ENCODE data around the gene ERN1.
A peak's percentile ranks its signal among the peaks of the same experiment; 100 is the strongest.

Gene ERN1

DNA sequence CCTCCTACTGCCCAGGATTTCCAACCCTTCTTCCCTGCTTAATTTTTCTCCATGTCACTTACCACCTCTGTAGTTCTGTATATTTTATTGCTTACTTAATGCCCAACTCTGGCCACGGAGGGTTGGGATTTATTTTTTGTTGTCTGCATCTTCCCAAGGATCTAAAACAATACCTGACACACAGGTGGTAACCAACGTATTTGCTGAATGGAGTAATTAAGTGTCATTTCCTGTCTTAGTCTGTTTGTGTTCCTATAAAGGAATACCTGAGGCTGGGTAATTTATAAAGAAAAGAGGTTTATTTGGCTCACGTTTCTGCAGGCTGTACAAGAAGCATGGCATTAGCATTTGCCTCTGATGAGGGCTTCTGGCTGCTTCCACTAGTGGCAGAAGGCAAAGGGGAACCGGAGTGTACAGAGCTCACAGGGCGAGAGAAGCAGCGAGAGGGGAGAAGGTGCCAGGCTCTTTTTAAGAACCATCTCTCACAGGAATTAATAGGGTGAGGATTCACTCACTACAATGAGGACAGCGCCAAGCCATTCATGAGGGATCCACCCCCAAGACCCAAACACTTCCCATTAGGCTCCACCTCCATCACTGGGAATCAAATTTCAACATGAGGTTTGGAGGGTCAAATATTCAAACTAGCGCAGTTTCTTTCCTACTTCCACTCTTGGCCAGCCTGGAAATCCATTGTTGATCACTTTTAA, 44.8 kb downstream of the ERN1 start:
- Histone ChIP-seq H3K4me3 (ENCODE audit: insufficient read depth, low read depth, low read length, poor library complexity, severe bottlenecking) (no peak overlapping the region), H3K27ac (ENCODE audit: insufficient read depth, low read length, poor library complexity, severe bottlenecking) (peak overlapping the region; percentile 61), H3K9me3 (ENCODE audit: control insufficient read depth, low read length) (no peaks in the 10 kb centered on the region), H3K36me3 (ENCODE audit: control insufficient read depth, insufficient read depth, low read length) (peaks cover 4% of the 10 kb centered on the region), H3K27me3 (replicated peaks; ENCODE audit: control insufficient read depth, insufficient read depth, low read length, poor library complexity, severe bottlenecking) (no peaks in the 10 kb centered on the region), H3K4me1 (ENCODE audit: control insufficient read depth, insufficient read depth, low read length, poor library complexity, severe bottlenecking) (peaks cover 71% of the 10 kb centered on the region)
- DNase-seq: no peak

DNA sequence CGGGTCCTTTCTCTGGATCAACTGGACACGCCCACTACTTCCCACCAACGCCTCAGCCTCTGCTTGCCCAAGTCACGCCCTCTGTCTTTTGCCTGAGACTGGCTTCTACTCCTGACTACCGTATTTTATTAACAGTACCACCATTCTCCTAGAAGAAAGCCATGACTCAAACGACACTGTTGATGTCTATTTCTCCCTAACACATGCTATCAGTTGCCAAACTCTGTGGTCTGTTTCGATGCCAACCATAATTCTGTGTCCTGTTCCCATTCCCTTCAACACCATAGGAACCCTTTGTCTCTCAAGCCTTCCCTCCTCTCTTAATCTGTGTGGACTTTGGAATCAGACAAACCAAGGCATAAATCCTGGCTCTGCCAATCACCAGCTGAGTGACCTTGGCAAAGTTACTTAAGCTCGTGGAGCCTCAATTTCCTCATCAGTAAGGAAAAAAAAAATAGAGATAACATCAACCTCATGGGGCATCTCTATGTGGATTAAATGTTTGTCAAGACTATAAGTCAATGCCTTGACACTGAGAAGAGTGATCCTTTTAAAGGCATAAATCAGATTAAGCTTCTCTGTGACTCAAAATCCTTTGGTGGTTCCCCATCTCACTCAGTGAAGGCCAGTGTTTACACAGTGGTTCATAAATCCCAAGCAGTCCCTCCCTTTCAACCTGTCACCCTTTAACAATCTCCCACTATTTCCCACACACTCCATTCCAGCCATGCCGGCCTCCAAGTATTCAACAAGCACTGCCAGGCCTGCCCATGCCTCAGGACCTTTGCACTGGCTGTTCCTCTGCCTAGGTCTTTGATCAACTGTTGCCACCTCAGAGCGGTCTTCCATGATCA, 45.6 kb downstream of the ERN1 start:
- H3K27me3 ChIP-seq (replicated peaks; ENCODE audit: control insufficient read depth, insufficient read depth, low read length, poor library complexity, severe bottlenecking): no peaks in the 10 kb centered on the region
- H3K4me3 ChIP-seq (ENCODE audit: insufficient read depth, low read depth, low read length, poor library complexity, severe bottlenecking): no peak overlapping the region
- peaks cover 71% of the 10 kb centered on the region for H3K4me1 ChIP-seq (ENCODE audit: control insufficient read depth, insufficient read depth, low read length, poor library complexity, severe bottlenecking)
- peaks cover 12% of the 10 kb centered on the region for H3K36me3 ChIP-seq (ENCODE audit: control insufficient read depth, insufficient read depth, low read length)
- no peaks in the 10 kb centered on the region for H3K9me3 ChIP-seq (ENCODE audit: control insufficient read depth, low read length)
- peak overlapping the region; percentile 61 for H3K27ac ChIP-seq (ENCODE audit: insufficient read depth, low read length, poor library complexity, severe bottlenecking)
- no peak for DNase-seq

GRCh38 chr17:64083563-64084085, 46.3 kb downstream of the ERN1 start:
- H3K4me1 ChIP-seq (ENCODE audit: control insufficient read depth, insufficient read depth, low read length, poor library complexity, severe bottlenecking): peaks cover 71% of the 10 kb centered on the region
- H3K27me3 ChIP-seq (replicated peaks; ENCODE audit: control insufficient read depth, insufficient read depth, low read length, poor library complexity, severe bottlenecking): no peaks in the 10 kb centered on the region
- no peak for DNase-seq
- no peak overlapping the region for H3K4me3 ChIP-seq (ENCODE audit: insufficient read depth, low read depth, low read length, poor library complexity, severe bottlenecking)
- H3K27ac ChIP-seq (ENCODE audit: insufficient read depth, low read length, poor library complexity, severe bottlenecking): peak overlapping the region; percentile 61
- peaks cover 19% of the 10 kb centered on the region for H3K36me3 ChIP-seq (ENCODE audit: control insufficient read depth, insufficient read depth, low read length)
- H3K9me3 ChIP-seq (ENCODE audit: control insufficient read depth, low read length): no peaks in the 10 kb centered on the region

DNA sequence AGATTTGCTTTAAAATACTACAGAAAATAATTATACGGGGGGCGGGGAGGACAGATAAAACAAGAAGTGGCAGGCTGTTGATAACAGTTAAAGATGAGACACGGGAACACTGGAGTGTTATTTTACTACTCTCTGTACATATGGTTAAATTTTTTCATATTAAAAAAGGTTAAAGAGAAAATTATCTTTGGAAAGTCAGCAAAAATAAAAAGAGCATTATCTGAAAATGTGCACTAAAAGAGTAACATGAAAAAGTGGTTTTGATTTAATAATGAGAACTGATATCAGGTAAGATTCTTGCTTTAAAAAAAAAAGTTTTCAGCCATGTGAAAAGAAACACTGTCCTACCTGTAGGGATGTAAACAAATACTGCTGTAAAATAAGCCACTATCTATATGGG, 46.9 kb downstream of the ERN1 start:
- peak overlapping the region; percentile 61 for H3K27ac ChIP-seq (ENCODE audit: insufficient read depth, low read length, poor library complexity, severe bottlenecking)
- H3K4me1 ChIP-seq (ENCODE audit: control insufficient read depth, insufficient read depth, low read length, poor library complexity, severe bottlenecking): peaks cover 71% of the 10 kb centered on the region
- H3K4me3 ChIP-seq (ENCODE audit: insufficient read depth, low read depth, low read length, poor library complexity, severe bottlenecking): no peak overlapping the region
- H3K9me3 ChIP-seq (ENCODE audit: control insufficient read depth, low read length): no peaks in the 10 kb centered on the region
- DNase-seq: no peak
- H3K27me3 ChIP-seq (replicated peaks; ENCODE audit: control insufficient read depth, insufficient read depth, low read length, poor library complexity, severe bottlenecking): no peaks in the 10 kb centered on the region
- H3K36me3 ChIP-seq (ENCODE audit: control insufficient read depth, insufficient read depth, low read length): peaks cover 23% of the 10 kb centered on the region

DNA sequence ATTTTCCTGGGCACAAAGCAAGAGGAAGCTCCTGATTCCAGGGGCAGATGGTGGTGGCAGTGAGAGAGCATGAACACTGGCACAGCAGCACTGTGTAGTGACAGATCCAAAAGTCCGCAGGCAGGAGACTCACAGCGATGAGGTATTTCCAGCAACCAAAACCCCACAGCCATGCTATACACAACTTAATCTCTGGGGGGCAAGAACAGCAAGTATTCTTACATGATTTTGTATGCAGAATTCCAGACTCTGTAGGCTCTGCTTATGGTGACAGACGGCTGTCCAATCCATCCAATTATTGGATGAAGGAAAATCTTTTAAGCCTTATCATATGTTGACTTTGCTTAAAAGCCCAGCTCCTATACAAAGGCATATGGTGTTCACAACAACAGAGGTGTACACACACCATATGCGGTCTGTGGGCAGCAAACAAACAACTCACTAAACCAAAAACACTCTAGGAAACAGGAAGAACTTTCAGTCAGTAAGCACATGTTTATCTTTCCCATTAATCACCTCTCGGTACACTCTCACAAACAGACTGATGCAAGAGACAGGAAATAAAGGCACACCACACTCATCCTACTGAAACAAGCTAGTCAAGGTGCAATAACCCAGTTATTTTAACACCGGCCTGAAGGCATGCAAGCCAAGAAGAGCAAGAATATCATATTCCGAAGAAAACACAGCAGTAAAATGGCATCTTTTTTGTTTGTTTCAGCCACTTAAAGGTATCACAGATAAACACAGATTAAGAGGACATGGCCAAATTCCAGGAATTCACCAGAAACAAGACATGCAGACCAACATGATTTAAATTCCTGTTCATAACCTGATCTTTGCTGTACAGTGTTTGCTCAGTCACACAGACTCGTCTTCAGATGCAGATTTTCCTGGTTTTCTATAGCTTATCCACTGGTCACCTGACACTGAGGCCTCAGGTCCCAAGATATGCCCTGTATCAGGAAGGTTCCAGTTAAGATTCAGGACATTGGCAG, 47.8 kb downstream of the ERN1 start:
- DNase-seq: peak; percentile 32 to 45 (median 41)
- H3K36me3 ChIP-seq (ENCODE audit: control insufficient read depth, insufficient read depth, low read length): peaks cover 28% of the 10 kb centered on the region
- peak overlapping the region; percentile 1 for H3K4me3 ChIP-seq (ENCODE audit: insufficient read depth, low read depth, low read length, poor library complexity, severe bottlenecking)
- H3K27ac ChIP-seq (ENCODE audit: insufficient read depth, low read length, poor library complexity, severe bottlenecking): peak overlapping the region; percentile 61
- H3K4me1 ChIP-seq (ENCODE audit: control insufficient read depth, insufficient read depth, low read length, poor library complexity, severe bottlenecking): peaks cover 63% of the 10 kb centered on the region
- H3K27me3 ChIP-seq (replicated peaks; ENCODE audit: control insufficient read depth, insufficient read depth, low read length, poor library complexity, severe bottlenecking): no peaks in the 10 kb centered on the region
- H3K9me3 ChIP-seq (ENCODE audit: control insufficient read depth, low read length): no peaks in the 10 kb centered on the region

DNA sequence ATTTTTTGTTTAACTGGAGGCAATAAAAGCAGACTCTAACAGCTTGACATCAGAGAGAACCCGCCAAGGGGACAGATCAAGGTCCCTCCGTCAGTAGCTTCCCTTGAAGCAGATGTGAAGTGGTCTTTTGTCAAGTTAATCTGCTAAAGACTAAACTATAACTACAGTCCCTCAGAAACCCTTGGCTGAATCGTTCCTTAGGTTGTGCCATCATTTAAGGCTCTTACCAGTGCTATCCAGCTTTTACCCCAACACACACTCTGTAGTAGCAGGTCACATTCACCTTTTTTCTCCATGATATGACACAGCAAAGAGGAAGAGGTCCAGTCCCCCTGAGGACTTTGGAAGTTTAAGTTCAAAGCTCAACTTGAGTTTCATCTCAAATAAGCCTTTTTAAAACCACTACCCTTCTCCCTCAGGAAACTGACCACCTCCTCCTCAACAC, 49.7 kb downstream of the ERN1 start:
- Histone ChIP-seq H3K4me3 (ENCODE audit: insufficient read depth, low read depth, low read length, poor library complexity, severe bottlenecking) (no peak overlapping the region), H3K9me3 (ENCODE audit: control insufficient read depth, low read length) (no peaks in the 10 kb centered on the region), H3K27me3 (replicated peaks; ENCODE audit: control insufficient read depth, insufficient read depth, low read length, poor library complexity, severe bottlenecking) (no peaks in the 10 kb centered on the region), H3K4me1 (ENCODE audit: control insufficient read depth, insufficient read depth, low read length, poor library complexity, severe bottlenecking) (peaks cover 49% of the 10 kb centered on the region), H3K36me3 (ENCODE audit: control insufficient read depth, insufficient read depth, low read length) (peaks cover 34% of the 10 kb centered on the region), H3K27ac (ENCODE audit: insufficient read depth, low read length, poor library complexity, severe bottlenecking) (no peak overlapping the region)
- no peak for DNase-seq

DNA sequence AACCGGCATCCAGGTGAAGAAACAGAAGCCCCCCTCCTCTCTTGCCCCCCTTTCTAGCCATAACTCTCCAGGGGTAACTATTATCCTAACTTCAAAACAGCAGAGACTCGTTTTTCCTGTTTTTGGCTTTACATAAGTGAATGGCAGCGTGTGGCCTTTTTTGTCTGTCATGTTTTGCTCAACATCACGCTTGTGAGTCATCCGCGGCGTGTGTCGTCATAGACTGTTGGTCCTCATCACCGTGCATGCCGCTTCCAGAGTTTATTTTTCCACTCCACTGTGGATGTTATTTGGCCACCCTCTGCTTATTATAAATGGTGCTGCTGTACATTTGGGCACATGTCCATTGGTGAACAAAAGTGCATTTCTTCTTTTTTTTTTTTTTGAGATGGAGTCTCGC, 52.6 kb downstream of the ERN1 start:
- Histone ChIP-seq H3K9me3 (ENCODE audit: control insufficient read depth, low read length) (no peaks in the 10 kb centered on the region), H3K4me1 (ENCODE audit: control insufficient read depth, insufficient read depth, low read length, poor library complexity, severe bottlenecking) (peaks cover 21% of the 10 kb centered on the region)
- DNase-seq: no peak

DNA sequence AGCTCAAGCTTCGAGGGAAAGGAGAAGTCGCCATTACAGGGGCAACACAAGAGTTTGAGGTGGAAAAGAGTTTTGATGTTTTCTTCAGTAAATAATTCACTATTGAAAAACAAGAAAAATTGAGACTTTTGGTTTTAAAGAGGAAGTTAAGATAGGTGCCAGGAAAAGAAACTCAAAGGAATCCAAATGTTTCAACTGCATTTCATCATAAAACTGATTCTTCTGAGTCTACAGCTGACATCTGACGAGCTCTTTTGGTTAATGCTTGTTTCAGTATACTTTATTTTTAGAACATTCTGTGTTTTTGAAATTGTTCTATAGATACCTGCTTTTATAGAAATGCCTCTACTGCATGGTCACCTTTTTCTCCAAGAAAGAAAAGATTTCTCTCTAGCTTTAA, 54.0 kb downstream of the ERN1 start:
- Histone ChIP-seq H3K9me3 (ENCODE audit: control insufficient read depth, low read length) (no peaks in the 10 kb centered on the region), H3K36me3 (ENCODE audit: control insufficient read depth, insufficient read depth, low read length) (peaks cover 65% of the 10 kb centered on the region), H3K4me1 (ENCODE audit: control insufficient read depth, insufficient read depth, low read length, poor library complexity, severe bottlenecking) (peaks cover 10% of the 10 kb centered on the region), H3K4me3 (ENCODE audit: insufficient read depth, low read depth, low read length, poor library complexity, severe bottlenecking) (no peak overlapping the region), H3K27ac (ENCODE audit: insufficient read depth, low read length, poor library complexity, severe bottlenecking) (no peak overlapping the region), H3K27me3 (replicated peaks; ENCODE audit: control insufficient read depth, insufficient read depth, low read length, poor library complexity, severe bottlenecking) (no peaks in the 10 kb centered on the region)
- DNase-seq: no peak

More for the DNA sequence above, 52.6 kb downstream of the ERN1 start:
- H3K27ac ChIP-seq (ENCODE audit: insufficient read depth, low read length, poor library complexity, severe bottlenecking): no peak overlapping the region
- H3K4me3 ChIP-seq (ENCODE audit: insufficient read depth, low read depth, low read length, poor library complexity, severe bottlenecking): no peak overlapping the region
- no peaks in the 10 kb centered on the region for H3K27me3 ChIP-seq (replicated peaks; ENCODE audit: control insufficient read depth, insufficient read depth, low read length, poor library complexity, severe bottlenecking)
- peaks cover 50% of the 10 kb centered on the region for H3K36me3 ChIP-seq (ENCODE audit: control insufficient read depth, insufficient read depth, low read length)

DNA sequence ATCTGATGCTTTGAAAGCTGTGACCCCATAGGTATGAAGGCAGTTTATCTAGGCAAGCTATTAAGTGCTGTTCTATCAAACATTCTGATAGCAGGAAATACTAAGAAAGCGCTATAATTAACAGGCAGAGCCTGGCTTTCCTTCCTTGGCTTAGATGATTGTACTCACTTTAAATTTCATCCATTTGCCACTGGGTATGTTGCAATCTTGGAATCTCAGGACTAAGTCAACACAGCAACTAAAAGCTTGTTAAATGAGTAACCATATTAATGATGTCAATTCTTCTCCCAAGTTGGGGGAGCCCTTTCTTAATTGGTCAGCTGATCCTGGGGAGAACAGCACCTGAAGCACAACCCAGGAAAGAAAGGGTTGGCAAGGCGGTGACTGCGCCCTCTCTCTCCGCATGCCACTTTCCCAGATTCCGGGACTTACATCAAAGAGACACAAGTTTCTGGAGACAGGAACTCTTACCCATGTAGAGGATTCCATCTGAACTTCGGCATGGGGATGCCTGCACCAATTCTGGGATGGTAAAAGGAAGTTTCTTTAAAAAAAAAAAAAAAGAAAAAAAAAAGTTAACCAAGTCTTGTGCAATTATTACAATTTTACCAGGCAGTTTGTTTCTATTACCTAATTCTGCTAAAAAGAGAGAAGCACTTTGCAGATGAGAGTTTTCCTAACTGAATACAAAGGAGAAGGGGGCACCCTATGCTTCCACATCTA, 55.1 kb downstream of the ERN1 start:
- H3K36me3 ChIP-seq (ENCODE audit: control insufficient read depth, insufficient read depth, low read length): peaks cover 69% of the 10 kb centered on the region
- H3K27ac ChIP-seq (ENCODE audit: insufficient read depth, low read length, poor library complexity, severe bottlenecking): no peak overlapping the region
- no peak overlapping the region for H3K4me3 ChIP-seq (ENCODE audit: insufficient read depth, low read depth, low read length, poor library complexity, severe bottlenecking)
- peaks cover 1% of the 10 kb centered on the region for H3K9me3 ChIP-seq (ENCODE audit: control insufficient read depth, low read length)
- peaks cover 4% of the 10 kb centered on the region for H3K4me1 ChIP-seq (ENCODE audit: control insufficient read depth, insufficient read depth, low read length, poor library complexity, severe bottlenecking)
- DNase-seq: no peak
- no peaks in the 10 kb centered on the region for H3K27me3 ChIP-seq (replicated peaks; ENCODE audit: control insufficient read depth, insufficient read depth, low read length, poor library complexity, severe bottlenecking)
